IPS-18a (cell line): ENCODE measurements around the gene XKR3.
"Not testable (repeated sequence)": the region's sequence is repeated elsewhere in the genome, so short reads cannot be mapped to it uniquely, and the experiment has no call there.

Experiments used
- H3K27ac ChIP-seq: one replicate; pipeline ENCODE4 v1.5.1; 2013; ENCODE audit warnings: low read length
- H3K27me3 ChIP-seq: one replicate; pipeline ENCODE4 v1.6.1; 2013; ENCODE audit warnings: mild to moderate bottlenecking, low read length; ENCODE audit not compliant: control insufficient read depth, insufficient read depth
- H3K36me3 ChIP-seq: one replicate; pipeline ENCODE4 v1.6.1; 2013; ENCODE audit warnings: low read depth, low read length; ENCODE audit not compliant: control insufficient read depth
- H3K4me1 ChIP-seq: one replicate; pipeline ENCODE4 v1.6.1; 2013; ENCODE audit warnings: low read depth, low read length; ENCODE audit not compliant: control insufficient read depth
- H3K4me3 ChIP-seq: one replicate; pipeline ENCODE4 v1.5.1; 2013; ENCODE audit warnings: low read length
- H3K9ac ChIP-seq: one replicate; pipeline ENCODE4 v1.6.1; 2013; ENCODE audit warnings: mild to moderate bottlenecking, low read length, moderate library complexity
- H3K9me3 ChIP-seq: one replicate; pipeline ENCODE4 v1.6.1; 2013; ENCODE audit warnings: low read depth, low read length; ENCODE audit not compliant: control insufficient read depth

The XKR3 gene

GRCh38 chr22:16804882-16805281, 20.3 kb downstream of the XKR3 start:
- Histone ChIP-seq H3K4me3 (no peak overlapping the region), H3K27ac (no peak overlapping the region), H3K27me3 (no peaks in the 10 kb centered on the region), H3K36me3 (no peaks in the 10 kb centered on the region), H3K9ac (no peak overlapping the region), H3K9me3 (no peaks in the 10 kb centered on the region), H3K4me1 (peaks cover 19% of the 10 kb centered on the region)

DNA sequence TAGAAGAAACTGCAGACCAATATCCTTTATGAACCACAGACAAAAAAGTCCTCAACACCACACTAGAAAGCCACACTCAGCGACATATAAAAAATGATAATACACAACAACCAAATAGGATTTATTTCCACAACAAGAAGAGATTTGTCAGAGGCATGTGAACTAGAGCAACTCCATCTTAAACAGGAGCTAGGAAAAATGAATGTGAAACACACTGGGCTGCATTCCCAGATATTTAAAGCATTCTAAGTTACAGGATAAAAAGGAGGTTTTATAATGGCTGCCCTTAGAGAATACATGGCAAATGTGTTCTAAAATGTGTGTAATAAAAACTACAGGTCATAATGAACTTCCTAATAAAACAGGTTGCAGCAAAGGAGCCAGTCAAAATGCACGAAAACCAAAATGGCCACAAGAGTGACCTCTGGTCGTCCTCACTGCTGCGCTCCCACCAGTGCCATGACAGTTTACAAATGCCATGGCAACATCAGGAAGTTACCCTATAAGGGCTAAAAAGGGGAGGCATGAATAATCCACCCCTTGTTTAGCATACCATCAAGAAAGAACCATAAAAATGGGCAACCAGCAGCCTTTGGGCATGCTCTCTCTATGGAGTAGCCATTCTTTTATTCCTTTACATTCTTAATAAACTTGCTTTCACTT, 21.8 kb downstream of the XKR3 start:
- Histone ChIP-seq H3K9ac (no peak overlapping the region), H3K4me3 (no peak overlapping the region), H3K4me1 (peaks cover 19% of the 10 kb centered on the region), H3K9me3 (no peaks in the 10 kb centered on the region), H3K27ac (no peak overlapping the region), H3K27me3 (no peaks in the 10 kb centered on the region), H3K36me3 (no peaks in the 10 kb centered on the region)

DNA sequence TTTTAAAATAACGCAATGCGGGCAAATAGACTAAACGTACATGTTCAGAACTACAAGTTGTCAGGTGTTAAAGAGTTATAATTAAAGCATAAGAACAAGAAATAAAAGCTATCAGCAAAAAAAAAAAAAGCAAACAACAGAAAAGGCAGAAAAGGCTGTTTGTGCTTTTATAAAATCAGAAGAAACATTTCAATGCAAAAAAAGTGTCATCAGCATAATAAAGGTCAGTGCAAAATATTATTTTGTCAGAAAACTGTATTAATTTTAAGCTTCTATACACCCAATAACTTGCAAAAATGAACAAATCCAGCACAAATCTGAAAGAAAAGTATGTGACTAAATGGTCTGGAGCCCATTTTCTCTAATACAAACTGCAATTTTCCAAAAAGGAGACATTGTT, 23.6 kb downstream of the XKR3 start:
- peaks cover 6% of the 10 kb centered on the region for H3K9me3 ChIP-seq
- H3K27me3 ChIP-seq: no peaks in the 10 kb centered on the region
- no peak overlapping the region for H3K27ac ChIP-seq
- peaks cover 7% of the 10 kb centered on the region for H3K4me1 ChIP-seq
- H3K36me3 ChIP-seq: no peaks in the 10 kb centered on the region
- no peak overlapping the region for H3K9ac ChIP-seq
- H3K4me3 ChIP-seq: no peak overlapping the region

GRCh38 chr22:16801088-16801487, 24.1 kb downstream of the XKR3 start:
- H3K27ac ChIP-seq: no peak overlapping the region
- H3K9me3 ChIP-seq: peaks cover 6% of the 10 kb centered on the region
- H3K27me3 ChIP-seq: no peaks in the 10 kb centered on the region
- H3K36me3 ChIP-seq: no peaks in the 10 kb centered on the region
- H3K4me1 ChIP-seq: peaks cover 4% of the 10 kb centered on the region
- no peak overlapping the region for H3K4me3 ChIP-seq
- H3K9ac ChIP-seq: no peak overlapping the region

- Histone ChIP-seq H3K9ac (no peak overlapping the region), H3K9me3 (peaks cover 6% of the 10 kb centered on the region), H3K27ac (no peak overlapping the region), H3K36me3 (no peaks in the 10 kb centered on the region), H3K4me3 (no peak overlapping the region), H3K4me1 (no peaks in the 10 kb centered on the region), H3K27me3 (no peaks in the 10 kb centered on the region)
These were observed 24.9 kb downstream of the XKR3 start for GRCh38 chr22:16800358-16800757.

DNA sequence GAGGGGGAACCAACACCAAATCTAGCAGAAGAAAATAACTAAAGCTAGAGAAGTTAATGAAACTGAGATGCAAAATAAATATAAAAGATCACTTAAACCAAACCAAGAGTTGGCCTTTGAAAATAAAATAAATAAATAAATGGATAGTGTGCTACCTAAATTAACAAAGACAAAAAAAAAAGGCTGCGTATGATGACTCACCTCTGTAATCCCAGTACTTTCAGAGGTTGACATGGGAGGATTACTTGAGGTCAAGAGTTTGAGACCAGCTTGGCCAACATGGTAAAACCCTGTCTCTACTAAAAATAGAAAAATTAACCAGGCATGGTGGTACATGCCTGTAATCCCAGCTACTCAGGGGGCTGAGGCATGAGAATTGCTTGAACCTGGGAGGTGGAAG, 29.7 kb downstream of the XKR3 start:
- not testable (repeated sequence) for H3K9me3 ChIP-seq, H3K36me3 ChIP-seq, H3K4me3 ChIP-seq, H3K27ac ChIP-seq, H3K27me3 ChIP-seq, H3K4me1 ChIP-seq, H3K9ac ChIP-seq

DNA sequence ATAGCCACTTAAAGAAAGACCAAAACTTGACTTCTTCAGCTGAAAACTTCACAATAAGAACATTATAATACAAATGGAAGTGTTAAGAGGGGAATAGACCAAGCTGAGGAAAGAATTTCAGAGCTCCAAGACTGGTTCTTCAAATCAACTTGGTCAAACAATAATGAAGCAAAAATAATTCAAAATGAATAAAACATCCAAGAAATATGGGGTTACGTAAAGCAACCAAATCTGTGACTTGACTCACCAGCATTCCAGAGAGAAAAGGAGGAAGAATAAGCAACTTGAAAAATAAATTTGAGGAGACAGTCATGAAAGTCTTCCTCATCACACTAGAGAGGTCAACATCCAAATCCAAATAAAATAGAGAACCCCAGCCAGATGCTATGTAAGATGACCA, 31.4 kb downstream of the XKR3 start:
- Histone ChIP-seq H3K9me3 (peaks cover 6% of the 10 kb centered on the region), H3K27ac (no peak overlapping the region), H3K4me3 (no peak overlapping the region), H3K4me1 (peaks cover 9% of the 10 kb centered on the region), H3K27me3 (no peaks in the 10 kb centered on the region), H3K9ac (no peak overlapping the region), H3K36me3 (no peaks in the 10 kb centered on the region)

DNA sequence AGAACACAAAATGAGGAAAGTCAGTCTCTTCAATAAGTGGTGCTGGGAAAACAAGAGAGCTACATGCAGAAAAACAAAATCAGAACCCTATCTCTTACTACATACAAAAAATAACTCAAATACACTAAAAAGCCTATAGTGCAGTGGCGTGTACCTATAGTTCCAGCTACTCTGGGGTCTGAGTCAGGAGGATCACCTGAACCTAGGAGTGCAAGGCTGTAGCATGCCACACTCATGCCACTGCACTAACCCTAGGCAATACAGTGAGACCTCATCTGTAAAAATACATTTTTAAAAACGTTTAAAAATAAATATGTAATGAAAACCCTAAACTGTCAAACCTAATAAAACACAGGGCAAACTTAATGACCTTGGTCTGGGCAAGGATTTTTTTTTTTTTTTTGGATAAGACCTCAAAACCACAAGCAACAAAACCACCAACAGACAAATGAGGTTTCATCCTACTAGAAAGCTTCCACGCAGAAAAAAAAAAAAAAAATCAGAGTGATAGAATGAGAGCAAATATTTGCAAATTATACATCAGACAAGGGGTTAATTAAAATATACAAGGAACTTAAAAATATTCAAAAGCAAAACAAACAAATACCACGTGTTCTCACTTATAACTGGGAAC, 35.2 kb downstream of the XKR3 start:
- Histone ChIP-seq H3K4me3 (no peak overlapping the region), H3K9ac (no peak overlapping the region), H3K36me3 (no peaks in the 10 kb centered on the region), H3K4me1 (peaks cover 13% of the 10 kb centered on the region), H3K27ac (no peak overlapping the region), H3K9me3 (no peaks in the 10 kb centered on the region), H3K27me3 (no peaks in the 10 kb centered on the region)

GRCh38 chr22:16783930-16784354, 41.3 kb downstream of the XKR3 start:
- Histone ChIP-seq H3K9me3 (peaks cover 3% of the 10 kb centered on the region), H3K27me3 (no peaks in the 10 kb centered on the region), H3K4me3 (no peak overlapping the region), H3K27ac (no peak overlapping the region), H3K9ac (no peak overlapping the region), H3K4me1 (peaks cover 5% of the 10 kb centered on the region), H3K36me3 (no peaks in the 10 kb centered on the region)

DNA sequence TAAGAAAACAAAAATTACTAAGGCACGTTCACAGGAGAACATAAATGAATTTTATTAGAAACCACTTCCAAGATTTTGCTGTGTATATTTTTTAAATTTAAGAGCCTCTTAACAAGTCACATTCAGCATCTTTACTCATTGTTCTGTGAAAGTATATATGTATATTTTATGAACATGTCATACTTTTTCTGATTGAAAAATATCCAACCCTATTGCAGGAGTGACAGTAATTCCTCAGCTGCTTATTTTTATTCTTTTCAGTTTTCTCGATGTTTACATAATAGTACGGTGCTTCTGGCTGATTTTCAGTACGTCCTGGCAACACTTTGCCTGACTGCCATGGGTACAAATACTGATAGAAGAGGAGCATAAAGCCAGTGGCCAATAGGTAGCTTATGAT, 41.8 kb downstream of the XKR3 start:
- Histone ChIP-seq H3K36me3 (no peaks in the 10 kb centered on the region), H3K4me3 (no peak overlapping the region), H3K9ac (no peak overlapping the region), H3K4me1 (peaks cover under 1% of the 10 kb centered on the region), H3K9me3 (peaks cover 3% of the 10 kb centered on the region), H3K27ac (no peak overlapping the region), H3K27me3 (no peaks in the 10 kb centered on the region)

GRCh38 chr22:16781764-16782329, 43.4 kb downstream of the XKR3 start:
- H3K27ac ChIP-seq: no peak overlapping the region
- H3K4me3 ChIP-seq: no peak overlapping the region
- H3K4me1 ChIP-seq: no peaks in the 10 kb centered on the region
- H3K9me3 ChIP-seq: peaks cover 3% of the 10 kb centered on the region
- no peaks in the 10 kb centered on the region for H3K27me3 ChIP-seq
- H3K9ac ChIP-seq: no peak overlapping the region
- H3K36me3 ChIP-seq: no peaks in the 10 kb centered on the region
